ENCODE data around the gene ATP6V0E2.

DNA sequence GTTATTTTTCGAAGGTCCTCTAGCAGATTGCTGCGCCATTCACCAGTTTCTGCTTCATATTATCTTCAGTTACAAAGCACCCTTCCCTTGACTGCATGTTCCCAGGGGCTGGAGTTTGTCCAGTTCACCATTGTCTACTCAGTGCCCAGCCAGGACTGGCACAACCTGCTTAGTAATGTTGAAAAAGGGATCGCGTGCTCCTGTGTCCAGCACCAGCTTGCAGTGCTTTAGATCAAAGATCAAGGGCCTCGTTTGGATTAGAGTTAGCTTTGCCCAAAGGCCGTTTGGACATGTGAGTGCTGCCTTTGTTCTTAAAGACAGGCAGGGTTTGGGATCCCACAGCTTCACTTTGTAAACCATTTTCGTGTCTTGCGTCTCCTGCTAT lies 867 bp downstream of the ATP6V0E2 start:
- TF ChIP-seq, protein P1, sequence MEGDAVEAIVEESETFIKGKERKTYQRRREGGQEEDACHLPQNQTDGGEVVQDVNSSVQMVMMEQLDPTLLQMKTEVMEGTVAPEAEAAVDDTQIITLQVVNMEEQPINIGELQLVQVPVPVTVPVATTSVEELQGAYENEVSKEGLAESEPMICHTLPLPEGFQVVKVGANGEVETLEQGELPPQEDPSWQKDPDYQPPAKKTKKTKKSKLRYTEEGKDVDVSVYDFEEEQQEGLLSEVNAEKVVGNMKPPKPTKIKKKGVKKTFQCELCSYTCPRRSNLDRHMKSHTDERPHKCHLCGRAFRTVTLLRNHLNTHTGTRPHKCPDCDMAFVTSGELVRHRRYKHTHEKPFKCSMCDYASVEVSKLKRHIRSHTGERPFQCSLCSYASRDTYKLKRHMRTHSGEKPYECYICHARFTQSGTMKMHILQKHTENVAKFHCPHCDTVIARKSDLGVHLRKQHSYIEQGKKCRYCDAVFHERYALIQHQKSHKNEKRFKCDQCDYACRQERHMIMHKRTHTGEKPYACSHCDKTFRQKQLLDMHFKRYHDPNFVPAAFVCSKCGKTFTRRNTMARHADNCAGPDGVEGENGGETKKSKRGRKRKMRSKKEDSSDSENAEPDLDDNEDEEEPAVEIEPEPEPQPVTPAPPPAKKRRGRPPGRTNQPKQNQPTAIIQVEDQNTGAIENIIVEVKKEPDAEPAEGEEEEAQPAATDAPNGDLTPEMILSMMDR (IDR thresholded peaks at IDR 0.05 in 8 of 11, conservative IDR thresholded peaks at IDR 0.05 in 3 of 11) = no peak
- no peak for TF ChIP-seq POLR2A (IDR thresholded peaks at IDR 0.05)
